Stimulated activated CD4-positive, alpha-beta T cell treated with anti-CD3 and anti-CD28 coated beads, TNF-alpha, amount 100 ng/mL, for 1 hour (primary cell): ENCODE data around the gene NBAS.
"Not testable (repeated sequence)": the region's sequence is repeated elsewhere in the genome, so short reads cannot be mapped to it uniquely, and the experiment has no call there.

Experiments used
- DNase-seq, 3 donors: peaks; one replicate each; pipeline ENCODE4 v3.0.0-alpha.2; 2020; ENCODE audit warnings: low read depth in 3 of 3, low spot score in 1 of 3

The NBAS gene

DNA sequence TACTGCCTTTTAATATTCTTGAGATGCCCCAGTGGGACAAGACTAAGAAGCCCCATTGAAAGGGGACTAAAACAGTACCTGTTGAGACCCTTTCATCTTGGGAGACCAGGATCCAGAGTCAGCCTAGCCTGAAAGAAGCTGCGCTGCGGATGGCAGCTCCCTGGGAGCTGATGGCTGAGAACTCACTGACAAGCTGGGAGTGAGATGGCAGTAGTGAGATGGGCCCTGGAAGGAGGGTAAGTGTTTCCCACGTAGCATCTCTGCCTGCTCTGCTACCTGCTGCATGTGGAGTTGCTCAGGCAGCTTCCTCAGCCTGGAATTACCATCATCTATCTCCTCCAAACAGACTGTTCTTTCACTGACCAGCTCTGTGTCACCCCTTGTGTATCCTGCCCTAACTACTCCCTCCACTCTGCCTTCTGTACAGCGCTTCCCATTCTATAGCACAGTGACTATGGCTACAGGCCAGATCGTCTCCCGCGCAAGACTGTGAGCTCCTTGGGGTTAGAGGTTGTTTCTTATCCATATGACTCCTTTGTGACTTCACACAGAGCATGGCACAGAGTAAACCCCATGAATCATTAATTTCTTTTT, 330.4 kb downstream of the NBAS start:
- DNase-seq, result no peak

- DNase-seq, result no peak
Measured at GRCh38 chr2:15226661-15227060, 334.5 kb downstream of the NBAS start.

- DNase-seq, result no peak
Measured at GRCh38 chr2:15225131-15225530, 336.0 kb downstream of the NBAS start.

DNA sequence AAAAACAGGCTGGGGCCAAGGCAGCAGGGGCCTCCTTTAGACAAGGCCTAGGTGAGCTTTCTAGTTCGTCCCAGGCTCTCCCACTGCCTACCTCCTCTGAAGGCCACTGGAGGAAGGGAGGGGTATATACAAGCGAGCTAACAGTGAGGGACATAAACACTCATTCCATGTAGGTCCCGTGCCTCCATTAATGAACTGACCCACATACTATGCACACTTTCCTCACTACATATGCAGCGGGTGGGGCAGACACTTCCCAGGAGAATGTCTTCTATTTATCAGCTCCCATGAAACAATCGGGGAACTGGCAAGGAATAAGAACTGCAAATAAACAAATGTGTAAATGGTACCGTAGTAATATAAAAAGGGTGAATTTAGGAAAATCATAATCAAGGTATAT, 336.5 kb downstream of the NBAS start:
- no peak for DNase-seq

DNA sequence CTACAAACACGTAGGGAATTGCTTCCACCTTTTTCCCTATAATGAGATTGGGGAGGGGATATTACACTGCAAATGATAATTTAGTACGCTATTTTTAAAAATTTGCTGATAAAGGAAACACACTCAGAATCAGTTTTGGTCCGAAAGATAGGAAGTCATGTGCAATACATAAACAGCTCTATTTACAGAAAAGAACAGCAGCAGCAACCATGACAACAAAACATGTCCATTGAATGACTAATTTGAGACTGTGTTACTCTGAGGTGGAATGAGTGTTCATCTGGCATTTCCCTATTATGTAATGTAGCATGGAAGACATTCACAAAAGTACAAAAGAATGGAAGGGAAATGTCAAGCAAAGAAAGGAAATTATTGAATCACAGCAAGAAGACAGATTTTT, 337.2 kb downstream of the NBAS start:
- no peak for DNase-seq

- no peak for DNase-seq
Measured at GRCh38 chr2:15222856-15223255, 338.3 kb downstream of the NBAS start.

DNA sequence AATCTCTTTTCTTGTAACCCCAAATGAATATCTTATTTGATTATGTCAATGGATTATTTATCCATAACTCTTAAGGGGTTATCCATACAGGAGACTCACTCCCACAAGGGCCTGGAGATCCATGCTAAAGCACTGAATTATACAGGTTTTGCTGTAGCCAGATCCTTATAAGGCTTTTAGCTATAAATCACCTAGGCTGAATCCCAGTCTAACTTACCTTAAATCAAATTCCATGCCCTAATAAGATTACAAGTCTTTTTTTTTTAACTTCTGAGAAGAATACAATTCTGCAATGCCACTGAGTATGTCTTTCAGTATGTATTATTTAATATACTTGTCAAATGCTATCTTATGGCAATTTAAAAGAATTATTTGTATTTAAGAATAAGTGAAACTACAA, 340.5 kb downstream of the NBAS start:
- DNase-seq, result no peak

DNA sequence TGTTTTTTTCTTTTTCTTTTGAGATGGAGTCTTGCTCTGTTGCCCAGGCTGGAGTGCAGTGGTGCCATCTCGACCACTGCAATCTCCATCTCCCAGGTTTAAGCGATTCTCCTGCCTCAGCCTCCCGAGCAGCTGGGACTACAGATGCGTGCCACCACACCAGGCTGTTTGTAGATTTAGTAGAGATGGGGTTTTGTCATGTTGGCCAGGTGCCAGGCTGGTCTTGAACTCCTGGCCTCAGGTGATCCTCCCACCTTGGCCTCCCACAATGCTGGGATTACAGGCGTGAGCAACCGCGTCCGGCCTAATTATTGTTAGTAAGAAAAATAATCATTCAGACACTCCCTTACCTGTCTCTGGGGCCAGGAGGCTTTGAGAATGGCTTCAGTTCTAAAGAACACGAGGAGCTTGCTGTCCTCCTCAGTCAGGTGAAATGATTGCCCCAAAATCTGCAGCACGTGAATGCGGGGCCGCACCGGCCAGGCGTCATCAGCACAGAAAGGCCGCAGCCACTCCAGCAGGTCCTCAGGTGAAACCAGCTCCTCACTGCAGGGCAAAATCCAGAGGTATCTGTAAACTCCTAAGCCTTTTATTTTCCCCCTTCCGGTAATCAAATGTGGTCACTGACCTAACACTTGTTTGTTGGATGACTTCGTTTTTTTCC, 342.6 kb downstream of the NBAS start:
- DNase-seq, result no peak

DNA sequence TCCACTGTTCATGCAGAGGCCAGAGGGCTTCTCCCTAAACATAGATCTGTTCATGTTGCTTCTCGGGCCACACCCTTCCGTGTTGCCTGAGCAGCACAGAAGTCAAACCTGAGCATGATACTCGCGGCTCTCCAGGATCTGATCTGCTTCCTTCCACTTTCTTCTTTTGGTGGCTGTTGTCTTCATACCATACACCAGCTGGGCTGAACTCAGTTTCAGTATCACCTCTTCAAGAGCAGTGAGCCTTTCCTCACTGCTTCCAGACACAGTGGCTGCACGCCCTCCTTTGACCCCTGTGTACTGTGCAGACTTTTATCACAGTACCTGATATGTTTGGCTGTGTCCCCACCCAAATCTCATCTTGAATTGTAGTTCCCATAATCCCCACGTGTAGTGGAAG, 348.9 kb downstream of the NBAS start:
- DNase-seq, result no peak

- DNase-seq, result not testable (repeated sequence)
Measured at GRCh38 chr2:15210542-15210941, 350.6 kb downstream of the NBAS start.

DNA sequence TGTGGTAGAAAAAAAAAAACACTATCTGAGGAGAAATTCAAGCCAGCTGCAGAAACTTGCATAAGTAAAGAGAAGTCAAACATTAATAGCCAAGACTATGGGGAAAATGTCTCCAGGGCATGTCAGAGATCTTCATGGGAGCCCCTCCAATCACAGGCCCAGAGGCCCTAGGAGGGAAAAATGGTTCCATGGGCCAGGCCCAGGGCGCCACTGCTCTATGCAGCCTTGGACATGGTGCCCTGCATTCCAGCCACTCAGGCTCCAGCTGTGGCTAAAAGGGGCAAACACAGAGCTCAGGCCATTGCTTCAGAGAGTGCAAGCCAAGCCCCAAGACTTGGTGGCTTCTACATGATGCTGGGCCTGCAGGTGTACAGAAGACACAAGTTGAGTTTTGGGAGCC, 354.7 kb downstream of the NBAS start:
- DNase-seq, result no peak

DNA sequence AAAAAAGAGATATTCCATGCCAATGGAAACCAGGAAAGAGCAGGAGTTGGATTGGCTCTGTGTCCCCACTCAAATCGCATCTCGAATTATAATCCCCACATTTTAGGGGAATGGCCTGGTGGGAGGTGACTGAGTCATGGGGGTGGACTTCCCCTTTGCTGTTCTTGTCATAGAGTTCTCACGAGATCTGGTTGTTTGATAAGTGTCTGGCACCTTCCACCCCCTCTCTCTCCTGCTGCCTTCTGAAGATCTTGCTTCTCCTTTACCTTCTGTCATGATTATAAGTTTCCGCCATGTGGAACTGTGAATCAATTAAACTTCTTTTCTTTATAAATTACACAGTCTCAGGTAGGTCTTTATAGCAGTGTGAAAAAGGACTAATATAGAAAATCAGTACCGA, 355.6 kb downstream of the NBAS start:
- no peak for DNase-seq

DNA sequence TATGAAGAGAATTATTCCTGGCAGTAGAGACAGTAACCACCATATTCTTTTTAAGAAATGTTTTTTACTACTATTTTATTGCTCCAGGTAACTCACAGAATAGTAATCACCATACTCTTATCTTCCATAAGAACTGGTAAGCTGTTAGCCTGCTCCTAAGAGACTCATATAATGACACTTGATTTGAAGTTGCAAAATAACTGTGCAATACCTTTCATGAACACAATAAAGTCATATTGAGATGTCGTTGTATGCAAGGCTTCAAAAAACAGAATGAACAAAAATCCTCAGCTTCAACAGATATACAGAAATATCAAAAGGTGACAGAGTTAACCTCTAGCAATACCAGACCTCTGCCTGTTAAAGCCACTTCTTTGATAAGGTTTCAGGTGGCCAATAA, 360.1 kb downstream of the NBAS start:
- DNase-seq, result no peak

- no peak for DNase-seq
Measured at GRCh38 chr2:15200581-15200980, 360.6 kb downstream of the NBAS start.

DNA sequence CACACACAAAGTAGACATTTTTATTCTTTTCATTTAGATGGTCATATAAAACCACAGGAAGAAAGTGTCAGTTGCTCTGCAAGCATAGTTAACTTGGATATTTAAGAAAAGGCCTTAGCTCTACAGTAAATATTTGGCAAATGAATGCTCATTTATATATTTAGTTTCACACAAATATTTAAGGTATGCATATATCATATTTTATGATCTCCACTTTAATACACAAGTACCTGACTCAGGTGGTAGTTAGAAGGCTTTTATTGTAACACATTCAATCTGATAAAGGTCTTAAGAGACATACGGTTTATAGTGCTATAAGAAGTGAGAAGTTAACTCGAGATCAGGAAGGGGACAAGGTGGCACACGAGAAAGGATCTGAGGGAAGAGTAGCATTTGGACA, 363.1 kb downstream of the NBAS start:
- DNase-seq, result no peak

DNA sequence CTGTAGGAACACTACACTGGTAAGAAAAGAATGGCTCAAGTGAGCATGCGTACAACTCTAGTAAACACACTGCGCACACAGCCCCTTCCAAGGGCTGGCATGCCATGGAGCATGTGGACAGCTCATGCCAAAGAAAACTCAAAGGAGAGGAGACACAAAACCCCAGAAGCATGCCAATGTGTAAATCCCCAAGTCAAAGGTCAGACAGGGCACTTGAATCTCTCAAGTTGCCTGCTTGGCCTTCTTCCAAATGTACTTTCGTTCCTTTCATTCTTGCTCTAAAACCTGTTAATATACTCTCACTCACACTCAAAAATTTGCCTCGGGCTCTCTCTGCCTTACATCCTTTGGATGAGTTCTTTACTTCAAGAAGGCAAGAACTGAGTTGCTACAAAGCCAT, 365.3 kb downstream of the NBAS start:
- no peak for DNase-seq

DNA sequence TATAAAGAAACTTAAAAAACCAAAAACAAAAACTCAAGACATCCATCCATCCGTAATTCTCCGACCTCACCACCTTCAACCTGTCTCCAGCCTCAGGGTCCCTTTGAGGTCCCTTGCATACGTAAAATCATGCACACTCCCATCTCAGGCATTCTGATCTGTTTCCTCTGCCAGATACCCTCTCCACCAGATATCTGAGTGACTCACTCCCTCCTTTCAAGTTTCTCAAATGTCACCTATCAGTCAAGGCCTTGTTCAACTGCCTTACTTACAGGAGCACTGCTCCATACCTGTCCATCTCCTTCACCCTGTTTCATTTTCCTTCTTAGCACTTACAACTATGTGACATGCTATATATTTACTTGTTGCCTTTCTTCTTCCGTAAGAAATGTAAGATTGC, 369.3 kb downstream of the NBAS start:
- no peak for DNase-seq

DNA sequence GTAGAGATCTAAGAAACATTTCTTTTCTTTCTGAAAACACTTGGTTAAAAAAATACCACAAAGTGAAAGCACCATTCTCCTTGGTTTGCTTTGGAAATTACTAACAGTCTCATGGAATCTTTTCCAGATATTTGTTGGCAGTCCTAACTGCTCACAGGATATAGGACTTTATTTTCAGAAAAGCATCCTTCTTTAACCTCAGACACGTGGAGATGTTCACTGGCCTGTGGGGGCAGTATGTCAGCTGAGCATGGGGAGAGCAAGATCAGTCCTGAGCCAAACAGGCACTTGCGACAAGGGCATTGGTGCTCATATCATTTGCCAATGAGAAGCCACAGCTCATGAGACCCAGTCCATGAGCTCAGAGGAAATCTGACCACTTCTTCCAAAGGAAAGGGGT, 371.9 kb downstream of the NBAS start:
- DNase-seq, result no peak

GRCh38 chr2:15187702-15188101, 373.4 kb downstream of the NBAS start:
- DNase-seq, result no peak

DNA sequence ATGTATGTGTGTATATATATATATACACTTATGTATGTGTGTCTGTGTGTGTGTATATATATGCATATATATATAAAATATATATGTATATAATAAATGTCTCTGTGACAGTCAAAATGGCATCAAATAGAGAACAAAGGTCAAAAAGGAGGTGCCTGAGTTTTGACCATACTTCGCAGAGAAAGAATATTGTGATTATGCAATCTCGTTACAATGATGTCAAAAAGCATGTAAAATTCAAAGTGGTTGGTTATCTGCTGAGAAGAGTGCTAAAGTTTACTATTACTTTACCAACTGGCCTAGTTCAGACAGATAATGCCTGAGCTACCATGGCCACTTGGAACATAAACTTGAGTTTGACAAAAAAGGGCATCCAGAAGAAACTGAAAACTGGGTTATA, 375.0 kb downstream of the NBAS start:
- no peak for DNase-seq

DNA sequence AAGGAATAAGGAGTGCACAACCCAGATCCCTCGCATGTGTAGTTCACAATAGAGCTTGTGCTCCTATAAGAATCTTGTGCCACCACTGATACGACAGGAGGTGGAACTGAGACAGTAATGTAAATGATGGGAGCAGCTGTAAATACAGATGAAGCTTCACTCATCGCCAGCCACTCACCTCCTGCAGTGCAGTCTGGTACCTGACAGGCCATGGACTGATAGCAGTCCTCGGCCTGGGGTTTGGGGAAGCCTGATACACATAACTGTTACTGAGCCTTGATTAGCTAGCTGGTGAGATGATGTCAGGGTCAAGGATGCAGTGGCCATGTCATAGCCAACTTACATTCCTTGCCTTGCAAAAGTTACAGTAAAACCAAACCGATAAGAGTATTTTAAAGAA, 376.6 kb downstream of the NBAS start:
- DNase-seq, result no peak

GRCh38 chr2:15182275-15182674, 378.9 kb downstream of the NBAS start:
- DNase-seq, result no peak

GRCh38 chr2:15181092-15181745, 379.9 kb downstream of the NBAS start:
- DNase-seq, result no peak
